Vagina (tissue), 2 donors: ENCODE data around the gene TSTD2. TPM values are rescaled to one million over a fixed set of nuclear protein-coding genes. Genes with fewer than 3 reads are reported as not detected.

Experiments used
- DNase-seq, 2 donors: peaks; one replicate each; pipeline ENCODE4 v3.0.0-alpha.2; 2017; ENCODE audit errors: extremely low spot score in 2 of 2
- H3K27ac ChIP-seq: fragments of 200-600 bp; sonication (generic); one replicate; pipeline ENCODE4 v1.5.1; 2019
- H3K27me3 ChIP-seq: fragments of 200-600 bp; sonication (generic); one replicate; pipeline ENCODE4 v1.5.1; 2019
- H3K36me3 ChIP-seq, 2 donors: fragments of 200-600 bp; sonication (generic); one replicate each; pipeline ENCODE4 v1.5.1; 2017 to 2019
- H3K4me1 ChIP-seq: fragments of 200-600 bp; sonication (generic); one replicate; pipeline ENCODE4 v1.5.1; 2019
- H3K4me3 ChIP-seq, 2 donors: fragments of 200-600 bp; sonication (generic); 1 replicate in 1 of 2; 2 replicates in 1 of 2; pipeline ENCODE4 v1.5.1; 2016 to 2019
- H3K9me3 ChIP-seq: fragments of 200-600 bp; sonication (generic); one replicate; pipeline ENCODE4 v1.5.1; 2019
- CTCF ChIP-seq, 3 experiments: fragments of 450-650 bp in 2 of 3; fragments of 200-600 bp in 1 of 3; sonication (generic) in 1 of 3; IDR thresholded peaks; one replicate each; pipeline ENCODE4 v1.5.1; 2017 to 2019; ENCODE audit warnings: antibody characterized with exemption in 3 of 3, mild to moderate bottlenecking in 2 of 3, moderate library complexity in 2 of 3
- POLR2A ChIP-seq, 2 donors: fragments of 450-650 bp; IDR thresholded peaks; one replicate each; pipeline ENCODE4 v1.6.1; 2017; ENCODE audit warnings: antibody characterized with exemption in 2 of 2, mild to moderate bottlenecking in 2 of 2, moderate library complexity in 2 of 2
- POLR2AphosphoS5 ChIP-seq, 2 donors: sonication (generic); formaldehyde crosslinking; IDR thresholded peaks; one replicate each; pipeline ENCODE4 v1.9.0; 2017; ENCODE audit warnings: antibody characterized with exemption in 2 of 2, mild to moderate bottlenecking in 2 of 2, low read depth in 1 of 2; ENCODE audit not compliant: insufficient read depth in 1 of 2
- intact Hi-C: fragments of 100-400 bp; cut with DNase I; formaldehyde crosslinking; loops from one replicate; pipeline ENCODE4 v1.15.1; 2023
- total RNA-seq: library from RNA; depleted of rRNA; stranded (reverse); fragments of >200 nt; gene quantifications from one replicate; pipeline ENCODE4 v1.2.3, GENCODE V29; 2016

TSTD2 gene
- total RNA-seq, 1 donor from 2014 or later: 18.2 TPM

- H3K36me3 ChIP-seq: peaks cover 0 to 81% of the 10 kb centered on the region in 2 donors
- no peak overlapping the region for H3K27ac ChIP-seq
Measured at GRCh38 chr9:97660847-97661246, 27.7 kb upstream of the TSTD2 start.

GRCh38 chr9:97660340-97660739 lies 27.2 kb upstream of the TSTD2 start:
- DNase-seq: no peak
- no peak overlapping the region for H3K27ac ChIP-seq
- H3K9me3 ChIP-seq: no peaks in the 10 kb centered on the region
- no peaks in the 10 kb centered on the region for H3K4me1 ChIP-seq
- H3K4me3 ChIP-seq: no peak overlapping the region
- intact Hi-C loops: no loop called here
- H3K36me3 ChIP-seq: peaks cover 0 to 80% of the 10 kb centered on the region in 2 donors
- TF ChIP-seq POLR2AphosphoS5 (IDR thresholded peaks at IDR 0.05; ENCODE audit: insufficient read depth in 1 of 2, low read depth in 1 of 2) (no peak), CTCF (IDR thresholded peaks at IDR 0.05) (no peak), POLR2A (IDR thresholded peaks at IDR 0.05) (no peak)
- no peaks in the 10 kb centered on the region for H3K27me3 ChIP-seq

More at GRCh38 chr9:97660847-97661246, 27.7 kb upstream of the TSTD2 start:
- no peak for DNase-seq
- Histone ChIP-seq H3K4me1 (no peaks in the 10 kb centered on the region), H3K9me3 (no peaks in the 10 kb centered on the region), H3K4me3 (no peak overlapping the region), H3K27me3 (no peaks in the 10 kb centered on the region)
- TF ChIP-seq POLR2AphosphoS5 (IDR thresholded peaks at IDR 0.05; ENCODE audit: insufficient read depth in 1 of 2, low read depth in 1 of 2): no peak
- no peak for TF ChIP-seq POLR2A (IDR thresholded peaks at IDR 0.05)
- no peak for TF ChIP-seq CTCF (IDR thresholded peaks at IDR 0.05)
- intact Hi-C loops: no loop called here

GRCh38 chr9:97659771-97660170 lies 26.6 kb upstream of the TSTD2 start:
- H3K27ac ChIP-seq: no peak overlapping the region
- no peaks in the 10 kb centered on the region for H3K9me3 ChIP-seq
- intact Hi-C loops: no loop called here
- H3K4me3 ChIP-seq: no peak overlapping the region
- H3K36me3 ChIP-seq: peaks cover 0 to 74% of the 10 kb centered on the region in 2 donors
- TF ChIP-seq POLR2A (IDR thresholded peaks at IDR 0.05) (no peak), CTCF (IDR thresholded peaks at IDR 0.05) (no peak), POLR2AphosphoS5 (IDR thresholded peaks at IDR 0.05; ENCODE audit: insufficient read depth in 1 of 2, low read depth in 1 of 2) (no peak)
- no peaks in the 10 kb centered on the region for H3K27me3 ChIP-seq
- H3K4me1 ChIP-seq: no peaks in the 10 kb centered on the region
- no peak for DNase-seq

- TF ChIP-seq POLR2A (IDR thresholded peaks at IDR 0.05) (no peak), POLR2AphosphoS5 (IDR thresholded peaks at IDR 0.05; ENCODE audit: insufficient read depth in 1 of 2, low read depth in 1 of 2) (no peak), CTCF (IDR thresholded peaks at IDR 0.05) (no peak)
- intact Hi-C loops: no loop called here
- no peak overlapping the region for H3K4me3 ChIP-seq
- no peak for DNase-seq
- H3K27me3 ChIP-seq: no peaks in the 10 kb centered on the region
- H3K27ac ChIP-seq: no peak overlapping the region
- peaks cover 0 to 71% of the 10 kb centered on the region in 2 donors for H3K36me3 ChIP-seq
- H3K9me3 ChIP-seq: no peaks in the 10 kb centered on the region
- no peaks in the 10 kb centered on the region for H3K4me1 ChIP-seq
Measured at GRCh38 chr9:97658707-97659106, 25.5 kb upstream of the TSTD2 start.

GRCh38 chr9:97651646-97652045 lies 18.5 kb upstream of the TSTD2 start:
- Histone ChIP-seq H3K9me3 (no peaks in the 10 kb centered on the region), H3K4me3 (no peak overlapping the region), H3K27me3 (no peaks in the 10 kb centered on the region), H3K36me3 (peaks cover 0 to 55% of the 10 kb centered on the region in 2 donors), H3K27ac (no peak overlapping the region), H3K4me1 (no peaks in the 10 kb centered on the region)
- TF ChIP-seq CTCF (IDR thresholded peaks at IDR 0.05) (no peak), POLR2AphosphoS5 (IDR thresholded peaks at IDR 0.05; ENCODE audit: insufficient read depth in 1 of 2, low read depth in 1 of 2) (no peak), POLR2A (IDR thresholded peaks at IDR 0.05) (no peak)
- DNase-seq: no peak
- intact Hi-C loops: no loop called here
